RWPE2 (cell line): ENCODE data around the gene CD6.

ENCODE experiments used
- ATAC-seq: fragments of 200-7000 bp; cut with Tn5 transposase; 3 replicates; pipeline ENCODE4 v1.9.1; 2021; ENCODE audit warnings: low read depth
- DNase-seq: peaks from one replicate; pipeline ENCODE4 v3.0.0-alpha.2; 2020; ENCODE audit warnings: low spot score
- H3K27ac ChIP-seq: fragments of 450-650 bp; 2 replicates; pipeline ENCODE4 v1.5.1; 2017; ENCODE audit warnings: mild to moderate bottlenecking; ENCODE audit not compliant: poor library complexity, severe bottlenecking
- H3K27me3 ChIP-seq: fragments of 250-450 bp; sonication (Bioruptor Pico); 2 replicates; pipeline ENCODE4 v1.5.1; 2021; ENCODE audit warnings: mild to moderate bottlenecking, moderate library complexity; ENCODE audit not compliant: insufficient read depth, poor library complexity, severe bottlenecking
- H3K36me3 ChIP-seq: fragments of 250-450 bp; sonication (Bioruptor Pico); 2 replicates; pipeline ENCODE4 v1.5.1; 2020; ENCODE audit warnings: low read depth, mild to moderate bottlenecking, moderate library complexity
- H3K4me1 ChIP-seq: fragments of 250-450 bp; sonication (Bioruptor Pico); 2 replicates; pipeline ENCODE4 v1.5.1; 2021; ENCODE audit warnings: mild to moderate bottlenecking, moderate library complexity; ENCODE audit not compliant: insufficient read depth, poor library complexity, severe bottlenecking
- H3K4me3 ChIP-seq: fragments of 250-450 bp; sonication (Bioruptor Pico); 2 replicates; pipeline ENCODE4 v1.5.1; 2021; ENCODE audit warnings: mild to moderate bottlenecking, moderate library complexity; ENCODE audit not compliant: severe bottlenecking
- H3K9me3 ChIP-seq: fragments of 250-450 bp; sonication (Bioruptor Pico); 2 replicates; pipeline ENCODE4 v1.5.1; 2021; ENCODE audit warnings: mild to moderate bottlenecking, moderate library complexity; ENCODE audit not compliant: severe bottlenecking
- TF ChIP-seq, protein P1 (sequence below): fragments of 450-650 bp; IDR thresholded peaks from one replicate; pipeline ENCODE4 v1.5.1; 2017; ENCODE audit warnings: mild to moderate bottlenecking, moderate library complexity; ENCODE audit not compliant: poor library complexity, severe bottlenecking

CD6 gene

DNA sequence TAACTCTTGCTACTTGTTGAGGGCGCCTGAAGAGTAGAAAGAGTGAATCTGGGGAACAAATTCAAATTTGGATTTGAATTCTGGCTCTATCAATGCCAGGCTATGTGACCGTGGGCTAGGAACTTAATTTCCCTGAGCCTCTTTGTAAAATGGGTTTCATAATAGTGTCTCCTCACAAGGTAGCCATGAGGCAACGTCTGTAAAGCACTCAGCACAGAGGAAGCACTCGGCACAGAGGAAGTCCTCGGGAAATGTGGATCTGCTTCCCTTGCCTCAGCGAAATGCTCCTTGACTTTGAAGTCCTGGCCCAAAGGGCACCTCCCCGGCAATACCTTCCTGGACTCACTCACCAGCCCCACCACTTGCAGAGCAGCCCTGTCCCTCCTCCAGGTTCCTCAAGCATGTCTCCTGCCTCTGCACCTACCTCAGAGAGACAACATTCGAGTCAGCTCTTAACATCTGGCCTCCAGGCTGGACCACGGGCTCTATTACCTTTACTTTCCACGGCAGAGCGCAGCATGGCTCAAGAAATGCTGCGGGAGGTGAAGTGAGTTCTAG lies 17.7 kb downstream of the CD6 start:
- Histone ChIP-seq H3K27ac (no peak overlapping the region), H3K9me3 (no peaks in the 10 kb centered on the region), H3K4me1 (peaks cover 8% of the 10 kb centered on the region), H3K27me3 (no peaks in the 10 kb centered on the region), H3K4me3 (no peak overlapping the region), H3K36me3 (no peaks in the 10 kb centered on the region)
- TF ChIP-seq, protein P1, sequence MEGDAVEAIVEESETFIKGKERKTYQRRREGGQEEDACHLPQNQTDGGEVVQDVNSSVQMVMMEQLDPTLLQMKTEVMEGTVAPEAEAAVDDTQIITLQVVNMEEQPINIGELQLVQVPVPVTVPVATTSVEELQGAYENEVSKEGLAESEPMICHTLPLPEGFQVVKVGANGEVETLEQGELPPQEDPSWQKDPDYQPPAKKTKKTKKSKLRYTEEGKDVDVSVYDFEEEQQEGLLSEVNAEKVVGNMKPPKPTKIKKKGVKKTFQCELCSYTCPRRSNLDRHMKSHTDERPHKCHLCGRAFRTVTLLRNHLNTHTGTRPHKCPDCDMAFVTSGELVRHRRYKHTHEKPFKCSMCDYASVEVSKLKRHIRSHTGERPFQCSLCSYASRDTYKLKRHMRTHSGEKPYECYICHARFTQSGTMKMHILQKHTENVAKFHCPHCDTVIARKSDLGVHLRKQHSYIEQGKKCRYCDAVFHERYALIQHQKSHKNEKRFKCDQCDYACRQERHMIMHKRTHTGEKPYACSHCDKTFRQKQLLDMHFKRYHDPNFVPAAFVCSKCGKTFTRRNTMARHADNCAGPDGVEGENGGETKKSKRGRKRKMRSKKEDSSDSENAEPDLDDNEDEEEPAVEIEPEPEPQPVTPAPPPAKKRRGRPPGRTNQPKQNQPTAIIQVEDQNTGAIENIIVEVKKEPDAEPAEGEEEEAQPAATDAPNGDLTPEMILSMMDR: no peak
- ATAC-seq (no peak), DNase-seq (no peak)

DNA sequence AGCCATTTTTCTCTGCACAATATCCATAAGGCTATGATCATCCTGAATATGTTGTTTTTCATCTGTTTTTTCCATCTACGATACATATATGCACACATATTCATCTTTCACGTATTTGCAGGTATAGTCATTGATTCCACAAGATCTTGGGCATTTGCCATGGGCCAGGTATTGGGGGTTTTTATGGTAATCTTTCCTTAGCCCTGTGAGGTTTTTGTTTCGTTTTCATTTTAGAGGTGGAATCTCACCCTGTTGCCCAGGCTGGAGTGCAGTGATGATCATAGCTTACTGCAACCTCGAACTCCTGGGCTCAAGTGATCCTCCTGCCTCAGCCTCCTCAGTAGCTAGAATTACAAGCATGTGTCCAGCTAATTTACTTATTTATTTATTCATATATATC lies 20.0 kb downstream of the CD6 start:
- Histone ChIP-seq H3K4me3 (no peak overlapping the region), H3K36me3 (no peaks in the 10 kb centered on the region), H3K27ac (no peak overlapping the region), H3K9me3 (no peaks in the 10 kb centered on the region), H3K4me1 (peaks cover under 1% of the 10 kb centered on the region), H3K27me3 (no peaks in the 10 kb centered on the region)
- DNase-seq (no peak), ATAC-seq (no peak)
- TF ChIP-seq, protein P1: no peak

DNA sequence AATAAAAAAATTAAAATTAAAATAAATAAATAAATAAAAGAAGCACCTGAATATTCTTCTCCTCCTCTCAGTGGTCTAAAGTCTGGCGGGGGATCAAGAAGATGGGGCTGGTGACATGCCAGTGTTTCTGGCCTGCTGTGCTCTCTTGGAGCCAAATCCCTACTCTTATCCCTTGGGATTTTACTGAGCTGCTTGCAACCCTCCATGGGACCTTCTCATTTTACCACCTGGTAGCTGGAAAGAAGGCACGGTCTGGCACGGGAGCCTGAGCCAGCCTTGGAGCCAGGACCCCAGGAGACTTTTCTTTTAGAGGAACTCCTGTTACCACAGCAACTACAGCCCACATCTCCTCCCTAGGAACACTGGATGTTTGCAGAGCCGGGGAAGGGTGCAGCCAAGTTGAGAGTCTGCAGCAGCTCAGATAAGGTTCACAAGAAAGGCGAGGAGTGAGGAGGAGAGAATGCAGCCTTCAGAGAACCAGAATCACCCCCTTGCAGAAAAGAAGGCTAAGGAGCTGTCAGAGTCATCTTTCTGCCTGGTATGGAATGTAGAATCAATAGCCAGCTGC lies 21.4 kb downstream of the CD6 start:
- TF ChIP-seq, protein P1: no peak
- ATAC-seq (no peak), DNase-seq (no peak)
- Histone ChIP-seq H3K27me3 (no peaks in the 10 kb centered on the region), H3K27ac (no peak overlapping the region), H3K9me3 (no peaks in the 10 kb centered on the region), H3K36me3 (no peaks in the 10 kb centered on the region), H3K4me1 (no peaks in the 10 kb centered on the region), H3K4me3 (no peak overlapping the region)

DNA sequence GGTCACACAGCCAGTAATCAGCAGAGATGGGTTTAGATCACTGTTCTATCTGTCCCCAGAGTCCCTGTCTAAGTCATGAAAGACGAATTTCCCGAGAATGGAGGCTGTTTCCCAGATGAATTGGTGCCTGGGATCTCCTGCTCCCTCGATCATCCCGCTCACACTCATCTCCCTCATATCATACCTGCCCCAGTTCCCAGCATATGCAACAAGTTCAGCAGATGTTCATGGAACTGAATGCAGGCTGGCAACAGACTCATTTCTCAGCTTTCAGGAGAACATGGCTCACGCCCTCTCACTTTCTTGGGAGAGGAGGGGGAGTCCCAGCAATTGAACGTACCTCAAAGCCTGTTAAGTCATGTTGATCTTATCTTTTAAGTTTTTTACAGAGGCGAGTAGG lies 22.1 kb downstream of the CD6 start:
- H3K27me3 ChIP-seq: no peaks in the 10 kb centered on the region
- no peaks in the 10 kb centered on the region for H3K4me1 ChIP-seq
- DNase-seq (no peak), ATAC-seq (no peak)
- no peak overlapping the region for H3K4me3 ChIP-seq
- no peaks in the 10 kb centered on the region for H3K9me3 ChIP-seq
- no peaks in the 10 kb centered on the region for H3K36me3 ChIP-seq
- H3K27ac ChIP-seq: no peak overlapping the region
- TF ChIP-seq, protein P1: no peak

DNA sequence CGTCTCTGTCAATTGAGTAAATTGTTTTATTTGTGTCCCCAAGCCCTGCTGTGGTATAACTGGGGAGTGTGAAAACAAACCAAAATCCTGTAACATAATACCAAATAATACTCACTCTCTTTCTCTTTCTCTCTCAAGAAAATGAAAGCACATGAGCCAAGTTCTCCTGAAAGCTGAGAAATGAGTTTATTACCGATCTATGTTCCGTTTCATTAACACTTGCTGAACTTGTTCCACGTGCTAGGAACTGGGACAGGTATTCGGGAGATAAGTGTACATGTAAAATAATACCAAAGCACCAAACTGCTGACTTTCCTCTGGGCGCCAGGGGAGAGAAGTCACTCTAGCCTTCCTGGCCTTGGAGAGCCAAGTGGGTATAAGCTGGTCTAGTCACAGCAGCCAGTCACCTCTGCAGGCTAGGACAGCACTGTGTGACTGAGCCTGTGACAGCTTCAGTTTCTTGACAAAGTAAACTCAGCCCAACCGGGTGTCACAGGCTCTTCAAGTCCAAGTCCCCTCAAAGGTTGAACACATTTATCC lies 23.1 kb downstream of the CD6 start:
- no peaks in the 10 kb centered on the region for H3K36me3 ChIP-seq
- H3K4me3 ChIP-seq: no peak overlapping the region
- H3K9me3 ChIP-seq: no peaks in the 10 kb centered on the region
- no peak overlapping the region for H3K27ac ChIP-seq
- no peak for ATAC-seq
- no peaks in the 10 kb centered on the region for H3K4me1 ChIP-seq
- DNase-seq: no peak
- TF ChIP-seq, protein P1: no peak
- H3K27me3 ChIP-seq: no peaks in the 10 kb centered on the region
